SIG-M5 treated with dmso at 0.1 percent for 504 hours (cell line): Measurements from ENCODE around the gene SLC25A21.

Experiments
- DNase-seq: peaks from one replicate; lab custom pipeline; 2025; ENCODE audit not compliant: unreplicated experiment; lab: John Stamatoyannopoulos, UW

The SLC25A21 gene

DNA sequence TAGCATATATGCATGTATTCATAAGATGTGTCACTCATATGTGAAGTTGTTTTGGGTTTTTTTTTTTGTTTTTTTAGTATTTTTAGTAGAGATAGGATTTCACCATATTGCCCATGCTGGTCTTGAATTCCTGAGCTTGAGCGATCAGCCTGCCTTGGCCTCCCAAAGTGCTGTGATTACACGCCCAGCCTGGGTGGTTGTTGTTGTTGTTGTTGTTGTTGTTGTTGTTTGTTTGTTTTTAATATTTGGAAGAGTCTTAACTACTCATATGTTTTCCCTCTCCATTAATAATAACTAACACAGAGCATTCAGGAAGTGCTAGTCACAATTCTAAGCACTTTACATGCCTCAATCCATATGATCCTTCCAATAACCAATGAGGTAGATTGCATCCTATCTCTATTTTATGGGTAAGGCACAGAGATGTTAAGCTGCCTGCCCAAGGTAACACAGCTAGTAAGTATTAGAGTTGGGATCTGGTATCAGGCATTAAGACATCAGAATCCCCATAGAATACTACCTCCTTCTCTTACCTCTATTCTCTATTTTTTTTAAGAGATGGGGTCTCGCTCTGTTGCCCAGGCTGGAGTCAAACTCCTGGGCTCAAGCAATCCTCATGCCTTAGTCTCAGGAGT lies 27.6 kb downstream of the SLC25A21 start:
- DNase-seq = no peak

DNA sequence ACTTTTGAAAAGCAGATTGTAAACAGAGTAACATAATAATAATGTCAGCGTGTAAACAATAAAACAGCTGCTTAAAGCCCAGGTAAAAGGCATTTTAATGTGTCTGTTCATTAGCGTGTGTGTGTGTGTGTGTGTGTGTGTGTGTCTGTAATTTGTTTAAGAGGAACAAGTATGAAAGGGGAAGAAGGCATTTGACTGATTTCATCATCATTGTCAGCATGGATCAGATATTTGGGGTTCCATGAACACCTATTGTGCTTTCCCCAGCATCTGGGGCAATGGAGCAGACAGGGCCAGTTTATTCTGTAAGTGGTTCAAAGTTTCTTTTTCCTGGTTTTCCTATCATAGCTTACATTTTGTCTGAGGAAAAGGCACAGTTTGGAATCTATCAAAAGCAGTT lies 28.9 kb downstream of the SLC25A21 start:
- DNase-seq = peak; percentile 27

GRCh38 chr14:37142835-37143401 lies 29.5 kb downstream of the SLC25A21 start:
- DNase-seq = no peak

GRCh38 chr14:37140176-37140575 lies 32.2 kb downstream of the SLC25A21 start:
- no peak for DNase-seq

- DNase-seq = no peak
Observed at GRCh38 chr14:37139710-37140109, 32.7 kb downstream of the SLC25A21 start.

DNA sequence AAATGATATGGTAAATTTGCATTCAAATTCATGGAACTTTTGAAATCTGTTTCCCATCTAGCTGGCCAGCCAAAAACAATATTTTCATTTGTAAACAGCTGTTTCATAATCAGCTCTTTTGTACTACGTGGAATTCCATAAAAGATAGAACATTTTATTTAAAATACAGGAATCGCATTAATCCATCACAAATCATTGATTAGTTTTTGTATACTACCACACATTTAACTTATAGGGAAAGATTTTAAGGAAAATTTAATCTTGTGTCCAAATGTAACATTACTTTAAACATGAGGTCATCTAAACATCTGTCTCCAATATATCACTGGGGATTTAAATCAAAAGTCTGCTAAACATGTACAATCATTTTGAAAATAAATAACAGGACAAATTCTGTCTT lies 33.5 kb downstream of the SLC25A21 start:
- DNase-seq = no peak

GRCh38 chr14:37133284-37133913 lies 39.0 kb downstream of the SLC25A21 start:
- no peak for DNase-seq

DNA sequence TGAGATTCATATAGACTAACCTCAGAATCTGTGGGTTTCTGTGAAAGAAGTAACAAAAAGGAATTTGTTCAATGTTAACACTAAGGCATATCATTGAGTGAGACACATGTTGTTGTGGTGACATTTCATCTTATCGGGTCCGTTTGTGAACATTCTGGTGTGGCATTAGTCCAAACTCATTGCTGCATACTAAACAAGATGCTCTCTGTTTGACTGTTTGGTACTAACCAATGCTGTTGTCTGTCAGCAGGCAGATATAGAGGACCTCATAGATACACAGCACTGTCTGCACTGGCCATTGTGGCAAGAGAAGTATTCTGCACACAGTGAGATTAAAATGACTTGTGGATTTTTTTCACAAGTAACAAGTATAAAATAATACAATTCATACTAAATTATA lies 41.2 kb downstream of the SLC25A21 start:
- DNase-seq = no peak

- DNase-seq = no peak
Observed at GRCh38 chr14:37129047-37129446, 43.4 kb downstream of the SLC25A21 start.

GRCh38 chr14:37124614-37125013 lies 47.8 kb downstream of the SLC25A21 start:
- no peak for DNase-seq

DNA sequence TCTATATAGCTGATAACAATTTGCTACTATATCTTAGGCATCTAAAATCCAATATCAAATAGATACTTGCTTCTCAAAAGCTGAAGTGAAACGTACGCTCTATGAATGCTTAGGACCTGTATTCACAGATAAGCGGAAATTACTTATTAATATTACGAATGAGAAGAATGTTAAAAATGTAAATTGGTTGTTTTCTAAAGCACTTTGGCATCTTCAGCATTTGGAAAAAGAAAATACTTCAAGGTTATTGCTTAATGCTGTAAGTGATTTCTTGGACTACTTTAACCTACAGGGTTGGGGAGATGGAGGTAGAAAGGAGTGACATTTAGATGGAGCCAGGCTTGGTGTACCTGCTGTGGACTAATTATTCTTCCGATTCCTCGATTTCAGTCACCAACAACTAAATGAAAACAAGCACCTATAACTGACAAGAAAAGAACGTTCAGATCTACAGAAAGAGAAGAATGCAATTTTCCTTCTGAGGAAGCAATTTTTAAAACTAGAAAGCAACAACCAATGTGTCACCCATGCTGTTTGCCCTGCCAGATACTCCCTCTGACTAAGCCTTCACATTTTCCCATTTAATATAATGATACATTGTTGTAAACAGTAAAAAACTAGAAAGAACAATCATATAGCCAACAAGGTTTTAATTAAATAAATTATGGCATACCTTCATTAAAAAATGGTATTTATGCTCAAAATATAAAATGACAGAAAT lies 49.3 kb downstream of the SLC25A21 start:
- no peak for DNase-seq

DNA sequence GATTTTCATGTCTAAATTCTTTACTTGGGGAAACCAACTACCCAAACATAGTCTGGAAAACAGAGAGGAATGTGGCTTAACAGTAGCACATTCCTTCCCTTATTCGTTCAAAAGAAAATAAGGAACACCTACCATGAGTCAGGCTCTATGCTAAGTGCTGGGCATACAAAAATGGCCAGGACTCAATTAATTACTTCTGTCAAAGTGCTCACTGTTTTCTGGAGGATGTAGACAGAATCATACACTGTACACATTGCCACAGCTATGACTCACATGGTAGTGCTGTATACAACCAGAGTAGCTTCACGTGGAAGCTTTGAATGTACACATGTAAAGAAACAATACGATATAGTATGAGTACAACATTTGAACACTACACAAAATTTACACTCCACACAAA lies 50.1 kb downstream of the SLC25A21 start:
- no peak for DNase-seq

- DNase-seq = no peak
Observed at GRCh38 chr14:37118673-37119366, 53.6 kb downstream of the SLC25A21 start.

- peak; percentile 19 for DNase-seq
Observed at GRCh38 chr14:37116933-37117849, 55.2 kb downstream of the SLC25A21 start.

DNA sequence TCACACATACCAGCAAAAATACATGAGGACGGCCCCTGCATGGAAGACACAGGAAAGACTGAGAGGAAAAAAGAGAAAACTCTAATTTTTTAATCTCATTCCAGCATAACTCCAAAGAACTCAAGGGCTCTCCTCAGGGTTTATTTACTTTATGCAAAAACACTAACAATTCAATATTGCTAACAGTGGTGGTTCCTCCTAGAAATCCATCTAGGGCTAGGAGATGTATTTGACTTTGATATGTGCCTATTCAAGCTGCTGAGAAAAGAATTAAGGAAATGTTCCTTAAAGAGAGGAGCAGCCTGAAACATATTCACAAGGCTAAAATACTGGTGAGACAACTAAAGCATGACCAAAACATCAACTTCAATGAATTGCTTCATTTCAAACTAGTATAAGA lies 57.0 kb downstream of the SLC25A21 start:
- DNase-seq = no peak

- DNase-seq = no peak
Observed at GRCh38 chr14:37114559-37114958, 57.8 kb downstream of the SLC25A21 start.

DNA sequence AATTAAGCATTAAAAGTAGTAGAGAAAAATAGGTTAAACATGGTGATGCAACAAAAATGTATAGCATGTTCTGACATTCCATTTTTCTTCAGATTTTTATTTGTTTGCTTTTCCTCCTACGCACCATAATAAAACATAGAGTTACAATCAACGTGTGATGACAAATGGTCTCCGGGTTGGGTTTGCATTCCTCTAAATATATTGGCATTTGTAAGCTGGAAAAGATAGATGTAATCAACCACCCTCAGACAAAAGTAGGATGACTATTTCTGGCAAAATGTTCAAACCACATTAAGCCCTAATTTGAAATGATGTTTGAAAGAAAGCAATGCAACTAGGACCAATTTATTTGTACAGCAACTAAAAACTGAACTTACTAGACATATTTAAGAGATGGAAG lies 58.4 kb downstream of the SLC25A21 start:
- DNase-seq = no peak

DNA sequence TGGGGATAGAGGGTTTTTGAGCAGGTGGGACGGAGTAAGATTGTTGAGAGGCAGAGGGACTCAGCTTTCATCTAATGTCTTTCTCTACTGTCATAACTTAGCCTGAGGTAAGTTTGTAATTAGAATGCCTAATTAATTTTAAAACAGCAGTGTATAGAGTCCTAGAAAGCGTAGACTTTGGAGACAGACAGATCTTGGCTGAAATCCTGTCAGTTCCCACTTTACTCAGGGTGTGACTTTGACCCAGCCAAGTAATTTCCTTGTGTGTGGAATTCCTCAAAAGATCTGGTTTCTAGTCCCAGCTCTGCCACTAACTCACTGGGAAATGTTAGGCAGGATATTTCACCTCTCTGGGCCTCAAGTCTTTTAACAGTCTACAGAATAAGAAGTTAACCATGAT lies 74.3 kb downstream of the SLC25A21 start:
- no peak for DNase-seq

- DNase-seq = no peak
Observed at GRCh38 chr14:37094502-37094901, 77.9 kb downstream of the SLC25A21 start.

DNA sequence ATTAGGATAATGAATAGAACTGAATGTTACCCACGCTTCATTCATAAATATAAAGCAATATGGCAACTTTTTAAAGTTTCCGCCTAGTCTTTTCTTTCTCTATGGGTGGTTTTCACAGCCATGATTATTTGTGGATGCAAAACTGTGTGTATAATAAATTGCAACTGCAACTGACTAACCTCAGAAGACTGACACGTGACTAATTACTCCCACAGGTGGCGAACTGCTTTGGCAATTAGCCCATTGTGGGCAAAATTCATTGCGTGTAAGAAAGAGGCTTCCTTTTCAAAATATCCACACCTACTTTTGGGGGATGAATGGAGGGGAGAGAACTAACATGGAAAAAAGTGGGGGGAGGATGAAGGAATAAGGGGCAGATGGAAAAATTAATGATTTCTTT lies 79.0 kb downstream of the SLC25A21 start:
- no peak for DNase-seq
